RCC 7860 (cell line): ENCODE data around the gene CYP26A1.
"Not testable (repeated sequence)": the region's sequence is repeated elsewhere in the genome, so short reads cannot be mapped to it uniquely, and the experiment has no call there.

ENCODE experiments used
- DNase-seq: peaks from one replicate; pipeline ENCODE4 v3.0.0-alpha.2; 2015; ENCODE audit warnings: low spot score
- FAIRE-seq: peaks from 2 replicates; lab custom pipeline; 2012; peaks lifted over from hg19 to GRCh38; lab: Jason Lieb, UNC

Gene CYP26A1

DNA sequence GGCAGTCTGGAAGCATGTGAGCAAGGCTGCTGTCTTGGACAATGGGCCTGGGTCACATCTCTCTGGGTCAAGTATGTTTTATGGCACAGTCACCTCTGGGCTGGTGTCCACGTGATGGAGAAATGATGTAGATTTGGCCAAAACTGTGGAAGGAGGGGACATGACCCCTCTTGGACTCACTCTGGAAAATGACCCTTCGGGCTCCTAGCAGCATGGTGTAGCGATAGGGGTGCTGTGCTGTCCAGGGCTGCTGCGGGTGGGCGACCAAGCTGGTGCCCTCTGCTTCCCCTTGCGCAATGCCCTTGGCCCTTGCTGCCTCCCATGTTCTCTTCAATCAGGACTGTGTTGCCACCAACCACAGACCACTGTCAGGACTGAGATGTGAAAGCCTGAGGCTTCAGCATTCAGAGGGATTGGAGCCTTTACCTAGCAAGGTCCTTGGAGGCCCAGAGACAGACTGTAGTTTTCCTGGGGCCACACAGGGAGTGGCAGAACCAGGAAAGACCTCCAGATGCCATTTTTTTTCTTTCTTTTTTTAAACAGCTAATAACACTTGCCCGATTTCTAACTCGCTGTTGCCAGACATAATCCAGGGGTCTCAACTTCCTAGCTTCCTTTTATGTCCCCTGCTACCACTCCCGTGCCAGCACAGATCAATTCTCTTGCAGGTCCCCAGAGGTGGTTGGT, 6.1 kb downstream of the CYP26A1 start:
- FAIRE-seq (no peak), DNase-seq (no peak)

DNA sequence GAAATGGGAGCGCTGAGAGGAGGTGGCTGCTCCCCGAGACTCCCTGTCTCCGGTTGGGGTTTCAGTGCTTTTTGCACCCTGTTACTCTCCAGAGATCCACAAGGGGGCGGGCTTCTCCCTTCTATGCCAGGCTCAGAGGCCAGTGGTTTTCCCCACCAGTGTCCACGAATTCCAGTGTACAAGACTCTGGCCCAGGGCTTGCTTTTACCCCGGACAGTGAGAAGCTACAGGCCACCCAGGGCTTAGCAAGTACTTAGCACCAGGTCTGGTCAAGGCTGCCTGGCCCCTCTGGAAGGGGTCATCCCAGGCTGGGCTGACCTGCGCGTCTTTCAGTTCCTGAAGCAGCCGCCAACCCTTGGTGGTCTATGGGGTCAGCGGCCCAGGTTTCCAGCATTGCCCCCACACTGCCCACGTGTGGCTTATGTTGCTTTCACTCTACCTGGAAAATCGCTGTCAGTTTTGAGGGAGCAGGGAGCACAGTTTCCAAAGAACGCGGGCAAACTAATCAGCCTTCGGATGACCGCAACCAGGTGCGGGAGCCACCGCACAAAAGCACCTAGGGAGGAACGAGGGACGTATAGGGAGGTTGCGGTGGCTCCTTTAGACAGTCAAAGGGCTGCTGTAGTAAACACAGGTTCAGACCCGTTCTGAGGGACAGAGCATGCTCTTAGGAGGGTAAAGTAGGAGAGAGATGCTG, 6.8 kb downstream of the CYP26A1 start:
- DNase-seq (peak; percentile 50), FAIRE-seq (no peak)

DNA sequence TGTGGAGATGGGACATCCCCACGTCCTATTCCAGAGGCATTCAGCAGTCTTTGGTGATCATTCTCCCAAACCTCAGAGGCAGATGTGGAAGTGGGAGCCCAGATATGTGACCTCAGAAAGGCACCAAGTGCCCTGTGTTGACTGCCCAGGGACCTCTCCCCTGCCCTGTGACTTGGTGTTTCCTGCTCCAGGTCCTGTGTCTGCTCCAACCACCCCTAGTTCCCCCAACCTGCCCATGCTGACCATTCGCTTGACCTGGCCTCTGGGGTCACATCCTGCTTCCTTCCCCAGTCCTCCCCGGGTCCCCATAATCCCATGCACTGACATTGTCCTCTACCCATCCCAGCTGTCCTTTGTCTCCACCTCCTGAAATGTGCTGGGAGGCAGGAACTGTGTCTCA, 7.6 kb downstream of the CYP26A1 start:
- FAIRE-seq = no peak
- DNase-seq = no peak

DNA sequence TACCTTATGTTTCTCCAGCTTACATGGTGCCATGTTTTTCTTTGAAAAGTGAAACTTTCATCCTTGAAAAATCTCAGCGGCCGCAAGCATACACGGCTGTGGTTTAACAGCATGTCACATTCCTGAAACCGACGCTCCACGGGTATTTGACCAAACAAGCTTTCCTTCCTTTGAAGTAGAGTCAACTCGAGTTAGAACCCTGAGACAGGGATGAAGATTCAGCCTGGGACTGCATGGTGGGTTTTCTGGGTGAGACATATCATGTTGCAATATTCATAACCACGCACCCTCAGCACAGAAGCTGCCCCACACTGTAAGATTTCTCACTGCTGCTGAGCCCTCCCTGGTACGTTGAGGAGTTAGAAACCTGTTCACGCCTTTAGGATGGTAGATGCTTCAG, 8.1 kb downstream of the CYP26A1 start:
- DNase-seq (no peak), FAIRE-seq (no peak)

DNA sequence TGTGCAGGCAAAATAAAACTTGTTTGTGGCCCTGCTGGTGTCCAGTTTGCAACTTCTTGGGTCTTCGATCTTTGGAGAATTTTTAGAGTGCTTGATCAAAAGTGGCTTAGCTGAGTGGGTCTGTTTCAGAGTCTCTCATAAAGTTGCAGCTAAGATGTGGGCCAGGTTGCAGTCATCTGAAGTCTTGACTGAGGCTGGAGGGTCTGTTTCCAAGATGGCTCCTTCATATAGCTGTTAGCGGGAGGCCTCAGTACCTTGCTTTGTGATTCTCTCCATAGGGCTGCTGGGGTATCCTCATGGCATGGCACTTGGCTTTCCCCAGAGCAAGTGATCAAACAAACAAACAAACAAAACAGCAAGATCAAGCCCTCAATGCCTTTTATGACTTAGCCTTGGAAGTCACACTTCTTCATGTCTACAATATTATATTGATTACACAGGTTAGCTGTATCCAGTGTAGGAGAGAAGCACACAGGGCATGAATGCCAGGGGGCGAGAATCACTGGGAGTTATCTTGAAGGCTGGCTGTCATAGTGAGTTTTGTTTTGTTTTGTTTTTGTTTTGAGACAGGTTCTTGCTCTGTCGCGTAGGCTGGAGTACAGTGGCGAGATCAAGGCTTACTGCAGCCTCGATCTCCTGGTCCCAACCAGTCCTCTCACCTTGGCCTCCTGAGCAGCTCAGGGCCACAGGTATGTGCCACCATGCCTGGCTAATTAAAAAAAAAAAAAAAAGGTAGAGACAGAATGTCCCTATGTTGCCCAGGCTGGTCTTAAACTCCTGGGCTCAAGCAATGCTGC, 10.2 kb downstream of the CYP26A1 start:
- DNase-seq (no peak), FAIRE-seq (no peak)

DNA sequence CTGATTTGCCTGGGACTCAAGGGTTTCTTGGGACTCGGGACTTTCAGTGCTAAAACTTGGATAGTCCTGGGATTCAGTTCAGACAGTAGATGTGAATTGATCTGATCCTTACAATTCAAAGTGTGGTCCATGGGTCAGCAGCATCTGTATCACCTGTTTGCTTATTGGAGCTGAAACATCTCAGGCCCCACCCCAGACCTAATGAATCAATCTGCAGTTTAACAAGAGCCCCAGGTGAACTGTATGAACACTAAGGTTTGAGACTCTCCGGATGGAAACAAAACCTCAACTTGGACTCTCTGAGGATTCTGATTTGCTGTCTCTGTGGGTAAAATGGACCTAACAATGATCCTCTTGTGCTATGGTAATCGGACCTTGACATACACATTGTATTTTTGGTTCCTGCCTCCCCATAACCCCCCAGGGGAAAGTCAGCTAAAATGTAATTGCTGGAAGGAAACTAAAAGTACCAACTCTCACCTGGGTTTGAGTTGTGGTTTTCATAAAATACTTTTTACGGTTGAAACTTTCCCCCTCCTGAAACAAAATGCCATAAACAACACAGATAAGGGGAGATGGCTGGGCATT, 11.7 kb downstream of the CYP26A1 start:
- no peak for FAIRE-seq
- no peak for DNase-seq

DNA sequence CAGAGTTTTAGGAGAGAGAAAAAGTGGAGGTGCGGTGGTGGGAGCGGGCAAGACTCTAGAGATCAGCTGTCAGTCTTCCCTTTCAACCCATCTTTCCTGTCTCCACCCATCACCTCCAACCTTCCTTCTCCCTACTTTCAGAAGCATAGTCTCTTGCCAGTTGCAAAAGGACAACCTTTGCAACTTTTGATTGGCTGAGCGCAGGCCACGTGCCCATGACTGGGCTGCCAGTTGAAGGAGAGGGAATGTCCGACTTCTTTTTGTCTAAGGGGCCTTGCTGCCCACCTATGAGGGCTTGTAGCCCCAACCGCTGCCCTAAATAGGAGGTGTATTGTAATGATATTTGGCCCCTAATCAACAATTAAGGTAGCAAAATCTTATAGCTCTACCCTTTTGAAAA, 12.6 kb downstream of the CYP26A1 start:
- DNase-seq (no peak), FAIRE-seq (no peak)

DNA sequence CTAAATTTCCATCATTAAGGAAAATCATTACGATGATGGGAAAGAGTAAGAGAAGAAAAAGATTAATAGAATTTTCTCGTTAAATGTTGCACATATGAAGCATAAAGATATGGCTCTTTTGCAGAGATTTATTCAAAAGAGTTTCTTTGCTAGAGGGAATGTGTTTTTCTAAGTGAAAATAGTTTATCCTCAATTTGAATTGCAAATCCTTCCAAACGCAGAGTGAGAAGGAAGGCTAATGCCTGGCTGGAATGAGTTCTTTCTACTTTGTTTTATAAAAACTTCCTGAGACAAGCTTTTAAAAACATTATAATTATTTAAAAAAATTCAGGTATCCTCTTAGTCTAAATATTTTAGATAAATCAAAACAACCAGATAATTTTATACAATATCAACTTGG, 14.2 kb downstream of the CYP26A1 start:
- DNase-seq (no peak), FAIRE-seq (no peak)

DNA sequence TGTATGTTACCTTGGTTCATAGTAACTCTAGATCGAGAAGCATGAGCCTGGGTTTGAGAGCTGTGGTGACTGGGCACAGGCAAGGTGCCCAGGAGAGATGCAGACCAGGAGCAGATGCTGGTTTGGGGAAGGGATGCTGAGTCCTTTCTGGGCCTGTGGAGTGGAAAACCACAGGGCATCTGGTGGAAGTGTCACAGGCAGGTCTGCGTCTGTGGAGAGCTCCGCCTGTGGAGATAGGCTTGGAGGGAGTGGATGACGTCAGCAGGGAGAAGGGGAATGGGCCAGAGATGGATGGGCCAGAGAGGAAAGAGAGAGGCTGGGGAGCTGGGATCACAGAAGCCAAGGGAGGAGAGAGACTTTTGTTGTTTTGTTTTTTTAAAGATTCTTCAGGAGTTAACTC, 14.8 kb downstream of the CYP26A1 start:
- FAIRE-seq (no peak), DNase-seq (no peak)

DNA sequence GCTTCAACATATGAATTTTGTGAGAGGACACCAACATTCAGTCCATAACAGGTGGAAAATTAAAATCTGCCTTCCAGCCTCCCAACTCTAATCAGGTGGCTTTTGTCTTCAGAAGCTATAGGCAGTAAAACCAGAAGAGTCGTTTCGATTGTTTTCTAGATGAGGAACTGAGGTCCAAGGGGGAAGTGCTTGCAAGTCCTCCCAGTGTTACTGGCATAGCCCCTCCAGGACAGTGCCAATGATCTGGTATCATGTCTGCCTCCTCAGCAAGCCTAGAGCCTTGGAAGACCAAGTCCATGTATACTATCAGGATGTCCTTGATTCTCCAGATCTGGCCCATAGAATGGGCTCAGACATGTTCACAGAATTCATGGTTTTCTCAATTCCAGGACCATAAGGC, 16.9 kb downstream of the CYP26A1 start:
- FAIRE-seq = no peak
- no peak for DNase-seq

DNA sequence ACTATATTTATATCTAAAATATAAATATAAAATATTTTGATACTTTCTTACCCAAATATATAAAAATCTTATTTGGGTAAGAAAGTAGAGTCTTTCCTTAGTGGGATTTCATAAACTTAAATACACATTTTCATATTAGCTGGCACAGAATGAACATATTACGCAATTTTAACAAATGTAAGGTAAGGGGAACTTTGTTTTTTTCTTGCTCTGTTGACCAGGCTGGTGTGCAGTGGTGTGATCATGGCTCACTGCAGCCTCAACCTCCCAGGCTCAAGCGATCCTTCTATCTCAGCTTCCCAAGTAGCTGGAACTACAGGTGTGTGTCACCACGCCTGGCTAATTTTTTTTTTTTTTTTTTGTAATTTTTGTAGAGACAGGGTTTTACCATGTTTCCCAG, 18.3 kb downstream of the CYP26A1 start:
- FAIRE-seq (peak; percentile 38), DNase-seq (no peak)

DNA sequence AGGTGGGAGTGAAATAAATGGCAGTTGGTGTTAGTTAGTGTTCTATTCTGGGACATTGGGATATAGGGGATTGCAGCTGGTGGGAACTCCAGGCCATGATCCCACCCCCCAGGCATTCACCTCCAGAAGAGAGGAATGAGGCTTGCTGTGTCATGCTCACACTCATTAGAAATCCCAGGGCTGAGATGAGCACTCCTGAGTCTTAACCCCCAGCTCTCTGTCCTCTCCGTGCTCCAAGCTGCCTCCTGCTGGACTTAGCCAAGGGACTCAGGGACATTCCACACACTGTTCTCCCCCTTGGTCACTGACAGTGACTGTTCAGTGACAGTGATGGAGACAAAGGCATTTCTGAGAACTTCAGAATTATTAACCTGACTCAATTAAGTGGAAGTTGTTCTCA, 21.5 kb downstream of the CYP26A1 start:
- no peak for FAIRE-seq
- DNase-seq = no peak

DNA sequence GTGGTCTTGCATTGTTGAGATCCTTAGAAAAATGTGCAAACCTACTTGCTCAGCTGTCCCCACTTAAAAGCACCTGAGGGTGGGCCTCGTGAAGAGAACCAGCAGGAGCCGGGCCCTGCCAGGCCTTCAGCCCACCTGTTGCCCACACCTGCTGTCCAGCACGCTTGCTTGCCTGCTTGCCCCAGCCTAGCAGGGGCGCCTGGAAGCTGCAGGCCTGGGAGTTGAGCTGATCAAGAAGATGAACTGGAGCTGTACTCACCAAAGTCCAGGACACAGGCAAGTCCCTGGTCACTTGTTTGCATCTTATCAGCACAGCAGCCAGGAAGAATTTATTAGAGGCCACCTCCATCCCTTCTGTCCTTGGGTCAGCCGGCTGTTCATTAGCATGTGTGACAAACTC, 23.2 kb downstream of the CYP26A1 start:
- FAIRE-seq (no peak), DNase-seq (no peak)

DNA sequence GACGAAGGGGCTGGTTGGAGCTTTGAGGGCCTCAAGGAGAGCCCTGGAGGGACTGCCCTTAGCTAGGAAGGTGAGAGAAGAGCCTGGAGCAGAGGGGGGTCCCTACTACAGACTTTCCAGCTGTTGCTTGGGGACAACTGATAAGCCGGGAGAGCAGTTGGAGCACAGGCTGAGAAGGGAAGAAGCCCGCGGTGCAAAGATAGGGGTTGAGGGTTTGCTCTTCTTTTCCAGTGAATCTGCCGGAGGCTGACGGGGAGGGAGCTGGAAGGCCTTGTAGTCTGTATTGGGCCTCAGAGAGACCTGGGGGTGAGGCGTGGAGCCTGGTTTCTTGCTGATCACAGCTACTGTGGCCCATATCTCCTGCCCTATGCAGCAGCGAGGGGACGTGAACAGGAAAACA, 23.7 kb downstream of the CYP26A1 start:
- FAIRE-seq = no peak

DNA sequence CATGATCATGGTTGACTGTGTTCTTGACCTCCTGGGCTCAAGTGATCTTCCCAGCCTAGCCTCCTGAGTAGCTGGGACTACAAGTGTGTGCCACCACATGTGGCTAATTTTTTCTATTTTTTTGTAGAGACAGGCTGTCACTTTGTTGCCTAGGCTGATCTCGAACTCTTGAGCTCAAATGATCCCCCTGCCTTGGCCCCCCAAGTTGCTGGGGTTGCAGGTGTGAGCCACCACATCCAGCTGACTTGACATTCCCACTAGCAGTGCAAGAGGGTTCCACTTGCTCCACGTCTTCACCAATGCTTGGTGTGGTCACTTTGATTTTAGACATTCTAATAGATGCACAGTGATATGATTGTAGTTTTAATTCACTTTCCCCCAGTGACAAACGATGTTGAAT, 25.1 kb downstream of the CYP26A1 start:
- DNase-seq = no peak
- FAIRE-seq = no peak

More for the DNA sequence above, 23.7 kb downstream of the CYP26A1 start:
- DNase-seq = no peak

DNA sequence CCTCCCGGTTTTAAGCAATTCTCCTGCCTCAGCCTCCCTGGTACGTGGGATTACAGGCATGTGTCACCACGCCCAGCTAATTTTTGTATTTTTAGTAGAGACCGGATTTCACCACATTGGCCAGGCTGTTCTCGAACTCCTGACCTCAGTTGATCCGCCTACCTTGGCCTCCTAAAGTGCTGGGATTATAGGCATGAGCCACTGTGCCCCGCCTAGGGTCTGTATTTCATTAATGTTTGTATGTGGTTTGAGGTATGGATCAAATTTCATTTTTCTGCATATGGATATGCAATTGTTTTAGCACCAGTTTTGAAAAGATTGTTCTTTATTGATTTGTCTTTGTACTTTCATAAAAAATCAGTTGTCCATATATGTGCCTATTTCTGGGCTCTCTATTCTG, 26.0 kb downstream of the CYP26A1 start:
- FAIRE-seq = no peak
- DNase-seq = no peak

DNA sequence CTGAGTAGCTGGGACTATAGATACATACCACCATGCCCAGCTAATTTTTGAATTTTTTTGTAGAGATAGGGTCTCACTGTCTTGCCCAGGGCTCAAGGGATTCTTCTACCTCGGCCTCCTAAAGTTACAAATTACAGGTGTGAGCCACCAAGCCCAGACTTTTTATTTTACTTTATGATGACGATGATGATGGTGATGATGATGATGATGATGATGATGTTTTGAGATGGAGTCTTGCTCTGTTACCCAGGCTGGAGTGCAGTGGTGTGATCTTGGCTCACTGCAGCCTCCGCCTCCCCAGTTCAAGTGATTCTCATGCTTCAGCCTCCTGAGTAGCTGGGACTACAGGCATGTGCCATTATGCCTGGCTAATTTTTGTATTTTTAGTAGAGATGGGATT, 27.5 kb downstream of the CYP26A1 start:
- FAIRE-seq = not testable (repeated sequence)

DNA sequence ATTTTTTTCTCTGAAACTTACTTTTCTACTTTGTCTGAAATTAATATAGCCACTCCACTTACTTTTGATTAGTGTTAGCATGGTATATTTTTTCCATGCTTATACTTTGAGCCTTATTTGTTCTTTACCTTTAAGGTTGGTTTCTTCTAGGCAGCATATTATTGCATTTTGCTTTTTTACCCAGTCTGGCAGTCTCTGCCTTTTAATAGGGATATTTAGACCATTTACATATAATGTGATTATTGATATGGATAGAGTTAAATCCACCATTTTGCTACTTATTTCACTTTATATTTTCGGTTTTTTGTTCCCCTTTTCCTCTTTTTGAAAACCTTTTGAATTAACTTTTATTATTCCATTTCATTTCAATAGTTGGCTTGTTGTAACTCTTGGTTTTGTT, 30.3 kb downstream of the CYP26A1 start:
- DNase-seq = no peak
- FAIRE-seq = no peak

More for the DNA sequence above, 27.5 kb downstream of the CYP26A1 start:
- DNase-seq = not testable (repeated sequence)

DNA sequence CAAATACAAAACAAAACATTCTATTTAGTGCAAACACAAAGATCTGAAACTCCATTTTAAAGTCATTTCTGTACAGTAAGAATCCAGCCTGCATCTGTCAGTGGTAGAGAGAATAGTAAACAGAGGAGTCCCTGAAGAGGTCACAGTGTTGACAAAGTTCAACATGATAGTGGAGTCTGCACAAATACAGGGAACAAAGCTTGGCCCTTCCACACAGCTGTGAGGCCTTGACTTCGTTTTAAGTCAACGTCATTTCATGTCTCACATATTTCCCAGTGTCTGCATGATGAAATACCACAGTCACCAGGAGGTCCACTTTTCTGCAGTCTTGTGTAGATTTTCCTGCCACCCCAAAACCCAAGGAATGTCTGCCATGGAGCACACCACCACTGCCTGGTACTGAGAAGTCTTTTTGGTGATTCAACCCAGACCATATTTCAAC, 33.0 kb downstream of the CYP26A1 start:
- FAIRE-seq = no peak
- peak; percentile 63 for DNase-seq

DNA sequence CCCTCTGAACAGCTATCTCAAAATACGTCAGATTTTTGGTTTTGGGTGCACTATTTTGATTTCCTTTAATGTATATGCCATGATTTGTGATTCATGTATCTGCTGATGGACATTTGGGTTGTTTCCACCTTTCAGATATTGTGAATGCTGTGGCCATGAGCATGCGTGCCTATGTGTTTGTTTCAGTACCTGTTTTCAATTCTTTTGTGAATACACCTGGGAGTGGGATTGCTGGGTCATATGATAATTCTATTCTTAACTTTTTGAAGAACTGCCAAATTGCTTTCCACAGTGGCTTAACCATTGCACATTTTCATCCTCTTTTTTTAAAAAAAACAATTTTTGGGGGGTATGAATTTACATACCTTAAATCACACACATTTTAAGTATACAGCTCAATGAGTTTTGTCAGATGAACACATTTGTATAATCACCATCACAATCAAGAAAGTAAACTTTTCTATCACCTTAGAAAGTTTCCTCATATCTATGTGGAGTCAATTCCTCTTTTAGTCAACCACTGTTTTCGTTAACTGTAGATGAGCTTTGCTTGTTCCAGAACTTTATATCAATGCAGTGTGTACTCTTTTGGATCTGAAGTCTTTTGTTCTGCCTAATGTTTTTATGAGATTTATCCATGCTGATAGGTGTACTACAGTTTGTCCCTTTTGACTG, 36.9 kb downstream of the CYP26A1 start:
- DNase-seq (no peak), FAIRE-seq (no peak)

DNA sequence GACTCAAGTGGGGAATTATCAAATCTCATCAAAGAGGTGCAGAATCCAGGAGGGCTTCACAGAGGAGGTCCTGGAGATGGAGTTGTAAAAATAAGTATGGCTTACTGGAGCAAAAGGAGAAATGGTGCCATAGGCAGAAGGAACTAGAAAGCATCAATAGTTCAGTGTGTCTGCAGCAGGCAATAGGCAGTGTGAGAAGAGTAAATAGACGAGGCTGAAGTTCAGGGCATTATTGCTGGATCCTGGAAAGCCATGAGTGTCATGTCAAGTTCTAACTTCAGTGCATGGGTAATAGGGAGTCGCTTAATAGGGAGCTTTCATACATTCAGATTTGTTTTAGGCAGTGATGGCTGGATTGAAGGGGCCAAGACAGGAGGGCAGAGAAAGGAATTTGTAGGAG, 39.3 kb downstream of the CYP26A1 start:
- DNase-seq (no peak), FAIRE-seq (no peak)
